GM10266 (cell line): ENCODE data around the gene MALT1.

Source experiments
- DNase-seq: peaks from one replicate; pipeline ENCODE4 v3.0.0; 2012; ENCODE audit errors: extremely low spot score
- TF ChIP-seq, protein P1 (sequence below): IDR thresholded peaks from 2 replicates; pipeline ENCODE4 v1.5.1; 2012; ENCODE audit warnings: mild to moderate bottlenecking, low read depth; ENCODE audit not compliant: control insufficient read depth, insufficient read depth; ENCODE audit errors: missing control alignments

Gene MALT1

GRCh38 chr18:58674863-58675472, 3.7 kb downstream of the MALT1 start:
- TF ChIP-seq, protein P1, sequence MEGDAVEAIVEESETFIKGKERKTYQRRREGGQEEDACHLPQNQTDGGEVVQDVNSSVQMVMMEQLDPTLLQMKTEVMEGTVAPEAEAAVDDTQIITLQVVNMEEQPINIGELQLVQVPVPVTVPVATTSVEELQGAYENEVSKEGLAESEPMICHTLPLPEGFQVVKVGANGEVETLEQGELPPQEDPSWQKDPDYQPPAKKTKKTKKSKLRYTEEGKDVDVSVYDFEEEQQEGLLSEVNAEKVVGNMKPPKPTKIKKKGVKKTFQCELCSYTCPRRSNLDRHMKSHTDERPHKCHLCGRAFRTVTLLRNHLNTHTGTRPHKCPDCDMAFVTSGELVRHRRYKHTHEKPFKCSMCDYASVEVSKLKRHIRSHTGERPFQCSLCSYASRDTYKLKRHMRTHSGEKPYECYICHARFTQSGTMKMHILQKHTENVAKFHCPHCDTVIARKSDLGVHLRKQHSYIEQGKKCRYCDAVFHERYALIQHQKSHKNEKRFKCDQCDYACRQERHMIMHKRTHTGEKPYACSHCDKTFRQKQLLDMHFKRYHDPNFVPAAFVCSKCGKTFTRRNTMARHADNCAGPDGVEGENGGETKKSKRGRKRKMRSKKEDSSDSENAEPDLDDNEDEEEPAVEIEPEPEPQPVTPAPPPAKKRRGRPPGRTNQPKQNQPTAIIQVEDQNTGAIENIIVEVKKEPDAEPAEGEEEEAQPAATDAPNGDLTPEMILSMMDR = no peak
- no peak for DNase-seq

- TF ChIP-seq, protein P1 = no peak
- no peak for DNase-seq
These were observed 5.0 kb downstream of the MALT1 start for GRCh38 chr18:58676270-58676669.

- no peak for DNase-seq
- TF ChIP-seq, protein P1 = no peak
These were observed 11.3 kb downstream of the MALT1 start for GRCh38 chr18:58682429-58683069.

- TF ChIP-seq, protein P1 = no peak
- DNase-seq = peak; percentile 65
These were observed 16.6 kb downstream of the MALT1 start for GRCh38 chr18:58687871-58688308.

DNA sequence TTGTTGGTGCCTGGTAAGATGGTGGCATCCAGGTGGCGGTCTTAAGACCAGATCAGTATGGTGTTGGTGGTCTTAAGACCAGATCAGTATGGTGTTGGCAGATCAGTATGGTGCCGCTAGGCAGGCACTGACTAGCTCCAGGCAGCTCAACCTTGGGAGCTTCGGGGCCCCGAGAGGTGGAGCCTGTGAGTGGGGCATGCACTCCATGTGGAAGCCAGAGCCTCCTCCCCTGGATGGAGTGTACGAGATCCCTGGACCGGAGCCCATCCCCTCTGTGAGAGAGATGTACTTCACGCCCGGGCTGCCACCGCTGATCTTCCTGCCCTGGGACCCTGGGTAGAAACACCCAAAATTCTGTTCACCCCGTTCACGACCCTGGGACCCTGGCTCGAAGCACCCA, 19.0 kb downstream of the MALT1 start:
- TF ChIP-seq, protein P1 = no peak
- DNase-seq = no peak

DNA sequence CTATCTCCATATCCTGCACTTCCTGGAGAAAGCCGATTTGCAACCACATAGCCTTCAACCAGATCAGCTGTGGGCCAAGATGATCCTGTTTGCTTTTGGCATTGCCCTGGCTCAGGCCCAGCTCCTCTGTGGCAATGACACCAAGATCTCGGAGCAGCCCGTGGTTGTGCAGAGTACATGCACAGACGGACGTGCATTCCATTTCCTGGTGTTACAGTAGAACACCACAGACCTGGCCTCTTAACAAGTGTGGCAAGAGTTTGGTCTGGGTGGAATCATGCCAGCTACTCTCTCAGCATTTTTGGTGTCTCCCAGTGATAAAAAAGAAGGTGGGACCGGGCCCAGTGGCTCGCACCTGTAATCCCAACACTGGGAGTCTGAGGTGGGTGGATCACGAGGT, 20.0 kb downstream of the MALT1 start:
- TF ChIP-seq, protein P1 = no peak
- DNase-seq = no peak
